Upper lobe of right lung (tissue), 1 donor: Measurements from ENCODE around the gene PRB3. TPM values are rescaled to one million over a fixed set of nuclear protein-coding genes. Genes with fewer than 3 reads are reported as not detected.
A peak's percentile ranks its signal among the peaks of the same experiment; 100 is the strongest.

Experiments
- ATAC-seq: fragments of 200-7000 bp; cut with Tn5 transposase; one replicate; pipeline ENCODE4 v1.9.1; 2020; ENCODE audit warnings: mild to moderate bottlenecking, moderate library complexity
- DNase-seq: peaks from one replicate; pipeline ENCODE4 v3.0.0-alpha.2; 2020
- H3K27ac ChIP-seq: fragments of 200-600 bp; one replicate; pipeline ENCODE4 v1.8.0; 2022
- H3K27me3 ChIP-seq: fragments of 200-600 bp; one replicate; pipeline ENCODE4 v1.8.0; 2022; ENCODE audit warnings: mild to moderate bottlenecking
- H3K36me3 ChIP-seq: fragments of 200-600 bp; one replicate; pipeline ENCODE4 v1.8.0; 2022
- H3K4me1 ChIP-seq: fragments of 200-600 bp; one replicate; pipeline ENCODE4 v1.8.0; 2022
- H3K4me3 ChIP-seq: fragments of 200-600 bp; one replicate; pipeline ENCODE4 v1.8.0; 2022; ENCODE audit warnings: mild to moderate bottlenecking
- H3K9me3 ChIP-seq: fragments of 200-600 bp; one replicate; pipeline ENCODE4 v1.8.0; 2022
- CTCF ChIP-seq: fragments of 200-600 bp; IDR thresholded peaks from one replicate; pipeline ENCODE4 v1.8.0; 2022; ENCODE audit warnings: antibody characterized with exemption
- intact Hi-C: fragments of 100-400 bp; cut with DNase I; formaldehyde crosslinking; loops from one replicate; pipeline ENCODE4 v1.11.0; 2022
- total RNA-seq: library from RNA; stranded (reverse); fragmentation: NEBNext Ultra II Directional; extraction: Animal tissue kit (Norgen Biotek cat#: 25700); gene quantifications from one replicate; pipeline ENCODE4 v1.2.1, GENCODE V29; 2021
- donor health status: DM: no; HTN: yes; CAD: no; lungs with severe emphysema.

PRB3 gene
- total RNA-seq, 1 donor from 2014 or later = not detected

GRCh38 chr12:11242656-11243055 is 26.9 kb downstream of the PRB3 start:
- no peaks in the 10 kb centered on the region for H3K9me3 ChIP-seq
- no peak overlapping the region for H3K27ac ChIP-seq
- H3K27me3 ChIP-seq = no peaks in the 10 kb centered on the region
- H3K4me1 ChIP-seq = no peaks in the 10 kb centered on the region
- no peak overlapping the region for H3K4me3 ChIP-seq
- no peak for DNase-seq
- intact Hi-C loops = no loop called here
- no peak for TF ChIP-seq CTCF
- no peaks in the 10 kb centered on the region for H3K36me3 ChIP-seq
- no peak for ATAC-seq

GRCh38 chr12:11240348-11240930 is 29.1 kb downstream of the PRB3 start:
- H3K27ac ChIP-seq = no peak overlapping the region
- H3K4me1 ChIP-seq = no peaks in the 10 kb centered on the region
- no peaks in the 10 kb centered on the region for H3K27me3 ChIP-seq
- H3K4me3 ChIP-seq = no peak overlapping the region
- no peaks in the 10 kb centered on the region for H3K36me3 ChIP-seq
- DNase-seq (no peak), ATAC-seq (no peak)
- TF ChIP-seq CTCF = no peak
- intact Hi-C loops = no loop called here
- H3K9me3 ChIP-seq = no peaks in the 10 kb centered on the region

GRCh38 chr12:11238275-11238674 is 31.2 kb downstream of the PRB3 start:
- Histone ChIP-seq H3K27ac (no peak overlapping the region), H3K27me3 (no peaks in the 10 kb centered on the region), H3K4me1 (no peaks in the 10 kb centered on the region), H3K9me3 (no peaks in the 10 kb centered on the region), H3K4me3 (no peak overlapping the region), H3K36me3 (no peaks in the 10 kb centered on the region)
- intact Hi-C loops = no loop called here
- DNase-seq = no peak
- ATAC-seq = no peak
- no peak for TF ChIP-seq CTCF

GRCh38 chr12:11233532-11233931 is 36.0 kb downstream of the PRB3 start:
- H3K9me3 ChIP-seq = no peaks in the 10 kb centered on the region
- H3K27me3 ChIP-seq = no peaks in the 10 kb centered on the region
- no peaks in the 10 kb centered on the region for H3K4me1 ChIP-seq
- intact Hi-C loops = no loop called here
- DNase-seq (no peak), ATAC-seq (no peak)
- TF ChIP-seq CTCF = no peak
- H3K4me3 ChIP-seq = no peak overlapping the region
- no peaks in the 10 kb centered on the region for H3K36me3 ChIP-seq
- H3K27ac ChIP-seq = no peak overlapping the region

GRCh38 chr12:11228296-11228879 is 41.1 kb downstream of the PRB3 start:
- Histone ChIP-seq H3K4me1 (no peaks in the 10 kb centered on the region), H3K4me3 (no peak overlapping the region), H3K27ac (no peak overlapping the region), H3K9me3 (no peaks in the 10 kb centered on the region), H3K27me3 (no peaks in the 10 kb centered on the region), H3K36me3 (no peaks in the 10 kb centered on the region)
- DNase-seq (no peak), ATAC-seq (peak; percentile 86)
- intact Hi-C loops = no loop called here
- peak; percentile 50 for TF ChIP-seq CTCF

GRCh38 chr12:11227373-11227772 is 42.1 kb downstream of the PRB3 start:
- H3K4me1 ChIP-seq = no peaks in the 10 kb centered on the region
- DNase-seq (no peak), ATAC-seq (no peak)
- intact Hi-C loops = no loop called here
- no peak overlapping the region for H3K27ac ChIP-seq
- H3K9me3 ChIP-seq = no peaks in the 10 kb centered on the region
- no peak for TF ChIP-seq CTCF
- no peaks in the 10 kb centered on the region for H3K36me3 ChIP-seq
- H3K4me3 ChIP-seq = no peak overlapping the region
- H3K27me3 ChIP-seq = no peaks in the 10 kb centered on the region
